Measurements from ENCODE around the gene KDF1. TPM values are rescaled to one million over a fixed set of nuclear protein-coding genes. Genes with fewer than 3 reads are reported as not detected.

The KDF1 gene
- polyA plus RNA-seq, 1 experiment = 0.04 TPM

- TF ChIP-seq, protein P1, sequence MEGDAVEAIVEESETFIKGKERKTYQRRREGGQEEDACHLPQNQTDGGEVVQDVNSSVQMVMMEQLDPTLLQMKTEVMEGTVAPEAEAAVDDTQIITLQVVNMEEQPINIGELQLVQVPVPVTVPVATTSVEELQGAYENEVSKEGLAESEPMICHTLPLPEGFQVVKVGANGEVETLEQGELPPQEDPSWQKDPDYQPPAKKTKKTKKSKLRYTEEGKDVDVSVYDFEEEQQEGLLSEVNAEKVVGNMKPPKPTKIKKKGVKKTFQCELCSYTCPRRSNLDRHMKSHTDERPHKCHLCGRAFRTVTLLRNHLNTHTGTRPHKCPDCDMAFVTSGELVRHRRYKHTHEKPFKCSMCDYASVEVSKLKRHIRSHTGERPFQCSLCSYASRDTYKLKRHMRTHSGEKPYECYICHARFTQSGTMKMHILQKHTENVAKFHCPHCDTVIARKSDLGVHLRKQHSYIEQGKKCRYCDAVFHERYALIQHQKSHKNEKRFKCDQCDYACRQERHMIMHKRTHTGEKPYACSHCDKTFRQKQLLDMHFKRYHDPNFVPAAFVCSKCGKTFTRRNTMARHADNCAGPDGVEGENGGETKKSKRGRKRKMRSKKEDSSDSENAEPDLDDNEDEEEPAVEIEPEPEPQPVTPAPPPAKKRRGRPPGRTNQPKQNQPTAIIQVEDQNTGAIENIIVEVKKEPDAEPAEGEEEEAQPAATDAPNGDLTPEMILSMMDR (IDR thresholded peaks at IDR 0.05; ENCODE audit: insufficient read depth, low read depth, low read length) = no peak
- no peak overlapping the region for H3K4me3 ChIP-seq (ENCODE audit: low read depth, low read length)
- DNase-seq (ENCODE audit: low read depth) = no peak
- ChIA-PET CTCF (interaction anchor here (1.2 to 3.6 kb wide), 2 partner anchors 10 to 21 kb away, joined by 4 to 12 read pairs; no protein-coding TSS in a partner anchor), POLR2A (no interaction called here)
- no peaks in the 10 kb centered on the region for H3K27me3 ChIP-seq (ENCODE audit: control insufficient read depth, insufficient read depth, low read length)
- H3K36me3 ChIP-seq (ENCODE audit: control insufficient read depth, insufficient read depth, low read length) = no peaks in the 10 kb centered on the region
Observed at GRCh38 chr1:26976621-26977510, 16.6 kb upstream of the KDF1 start.

DNA sequence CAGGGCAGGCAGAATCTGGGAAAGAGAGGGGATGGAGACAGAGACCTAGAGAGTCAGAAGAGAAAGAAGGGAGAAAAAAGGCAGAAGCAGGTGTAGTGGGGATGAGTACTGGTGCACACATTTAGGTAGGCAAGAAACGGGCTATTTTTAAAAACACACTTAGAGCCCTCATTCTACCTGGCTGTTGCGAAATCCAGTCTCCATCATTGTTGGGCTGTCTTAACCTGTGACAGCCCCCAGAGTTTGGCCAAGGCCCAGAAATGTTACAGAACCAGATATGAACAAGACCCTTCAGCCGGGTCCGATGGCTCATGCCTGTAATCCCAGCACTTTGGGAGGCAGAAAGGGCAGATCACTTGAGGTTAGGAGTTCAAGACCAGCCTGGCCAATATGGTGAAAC is 12.6 kb upstream of the KDF1 start:
- TF ChIP-seq, protein P1 (IDR thresholded peaks at IDR 0.05; ENCODE audit: insufficient read depth, low read depth, low read length) = no peak
- no peak for DNase-seq (ENCODE audit: low read depth)
- Histone ChIP-seq H3K27me3 (ENCODE audit: control insufficient read depth, insufficient read depth, low read length) (no peaks in the 10 kb centered on the region), H3K4me3 (ENCODE audit: low read depth, low read length) (no peak overlapping the region), H3K36me3 (ENCODE audit: control insufficient read depth, insufficient read depth, low read length) (no peaks in the 10 kb centered on the region)
- ChIA-PET CTCF (interaction anchor here (1.0 to 1.4 kb wide), 3 partner anchors 12 to 73 kb away, joined by 3 to 5 read pairs (median 4); no protein-coding TSS in a partner anchor), POLR2A (interaction anchor here (1.0 kb wide), 1 partner anchor 11 kb away, joined by 3 read pairs; no protein-coding TSS in a partner anchor)

- ChIA-PET POLR2A (interaction anchor here (1.0 kb wide), 1 partner anchor 10 kb away, joined by 3 read pairs; no protein-coding TSS in a partner anchor), CTCF (interaction anchor here (1.0 to 1.4 kb wide), 3 partner anchors 10 to 73 kb away, joined by 3 to 4 read pairs (median 3); no protein-coding TSS in a partner anchor)
- DNase-seq (ENCODE audit: low read depth) = no peak
- TF ChIP-seq, protein P1 (IDR thresholded peaks at IDR 0.05; ENCODE audit: insufficient read depth, low read depth, low read length) = no peak
- Histone ChIP-seq H3K4me3 (ENCODE audit: low read depth, low read length) (no peak overlapping the region), H3K27me3 (ENCODE audit: control insufficient read depth, insufficient read depth, low read length) (no peaks in the 10 kb centered on the region), H3K36me3 (ENCODE audit: control insufficient read depth, insufficient read depth, low read length) (no peaks in the 10 kb centered on the region)
Observed at GRCh38 chr1:26972390-26972789, 12.1 kb upstream of the KDF1 start.

GRCh38 chr1:26971590-26971989 is 11.3 kb upstream of the KDF1 start:
- TF ChIP-seq, protein P1 (IDR thresholded peaks at IDR 0.05; ENCODE audit: insufficient read depth, low read depth, low read length) = no peak
- ChIA-PET POLR2A (interaction anchor here (1.0 kb wide), 1 partner anchor 10 kb away, joined by 3 read pairs; no protein-coding TSS in a partner anchor), CTCF (interaction anchor here (1.0 to 1.4 kb wide), 3 partner anchors 10 to 74 kb away, joined by 3 to 4 read pairs (median 3); no protein-coding TSS in a partner anchor)
- DNase-seq (ENCODE audit: low read depth) = no peak
- Histone ChIP-seq H3K27me3 (ENCODE audit: control insufficient read depth, insufficient read depth, low read length) (no peaks in the 10 kb centered on the region), H3K4me3 (ENCODE audit: low read depth, low read length) (no peak overlapping the region), H3K36me3 (ENCODE audit: control insufficient read depth, insufficient read depth, low read length) (no peaks in the 10 kb centered on the region)

DNA sequence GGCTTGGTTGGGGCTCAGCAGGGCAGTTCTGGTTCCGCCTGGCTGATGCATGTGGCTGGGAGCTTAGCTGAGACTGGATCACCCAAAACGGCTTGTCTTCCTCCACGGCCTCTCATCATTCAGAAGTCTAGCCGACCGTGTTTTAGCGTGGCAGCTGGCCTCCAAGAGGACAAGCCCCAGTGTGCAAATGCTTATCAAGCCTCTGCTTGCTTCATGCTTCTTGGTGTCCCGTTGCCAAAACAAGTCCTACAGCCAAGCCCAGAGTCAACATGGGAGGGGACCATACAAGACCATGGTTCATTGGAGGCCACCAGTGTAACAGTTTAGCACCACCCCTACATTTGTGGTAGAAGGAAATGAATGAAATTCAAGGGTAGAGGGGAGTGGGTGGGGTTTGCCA is 10.5 kb upstream of the KDF1 start:
- ChIA-PET CTCF (no interaction called here), POLR2A (no interaction called here)
- no peak for DNase-seq (ENCODE audit: low read depth)
- TF ChIP-seq, protein P1 (IDR thresholded peaks at IDR 0.05; ENCODE audit: insufficient read depth, low read depth, low read length) = no peak
- Histone ChIP-seq H3K27me3 (ENCODE audit: control insufficient read depth, insufficient read depth, low read length) (no peaks in the 10 kb centered on the region), H3K36me3 (ENCODE audit: control insufficient read depth, insufficient read depth, low read length) (no peaks in the 10 kb centered on the region), H3K4me3 (ENCODE audit: low read depth, low read length) (no peak overlapping the region)

Measured in BJ (cell line).